Measurements from ENCODE around the gene AUTS2.

Gene AUTS2

DNA sequence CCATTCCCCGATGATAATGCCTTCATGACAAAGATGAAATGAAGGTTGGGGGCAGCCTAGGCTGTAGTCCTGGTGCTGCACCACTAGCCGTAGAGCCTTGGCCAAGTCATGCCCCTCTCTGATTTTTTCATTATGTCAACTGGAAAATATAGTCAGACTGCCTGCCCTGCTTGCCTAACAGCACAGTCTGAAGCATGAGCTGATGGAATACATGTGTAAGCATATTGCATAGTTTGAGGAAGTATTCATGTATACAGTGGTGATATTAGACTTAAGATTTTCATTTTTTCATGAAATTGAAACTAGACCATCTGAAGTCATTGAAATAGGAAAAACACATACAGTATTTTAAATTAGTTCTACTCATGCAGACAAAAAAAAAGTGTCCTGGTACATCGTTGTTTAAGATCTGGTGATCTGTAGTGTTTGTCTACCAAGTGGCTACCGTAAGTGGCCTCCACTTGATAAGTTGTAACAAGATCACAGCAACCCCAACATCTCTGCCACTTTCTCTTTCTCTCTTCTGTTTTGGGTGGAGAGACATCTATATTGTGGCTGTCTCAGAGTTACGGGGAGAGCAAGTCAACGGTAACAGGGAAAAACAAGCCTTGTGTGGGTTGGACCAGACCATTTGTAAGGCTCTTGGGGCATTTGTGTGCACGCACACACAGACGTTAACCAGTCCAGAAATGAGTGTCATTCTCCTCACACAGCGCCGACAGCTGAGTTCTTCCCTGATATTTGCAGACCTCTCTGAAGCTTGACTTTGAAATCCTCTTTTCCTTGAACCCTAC is 817.1 kb downstream of the AUTS2 start:
- DNase-seq = no peak

- DNase-seq = no peak
Observed at GRCh38 chr7:70416347-70416985, 818.2 kb downstream of the AUTS2 start.

GRCh38 chr7:70416986-70417655 is 818.8 kb downstream of the AUTS2 start:
- DNase-seq = no peak

DNA sequence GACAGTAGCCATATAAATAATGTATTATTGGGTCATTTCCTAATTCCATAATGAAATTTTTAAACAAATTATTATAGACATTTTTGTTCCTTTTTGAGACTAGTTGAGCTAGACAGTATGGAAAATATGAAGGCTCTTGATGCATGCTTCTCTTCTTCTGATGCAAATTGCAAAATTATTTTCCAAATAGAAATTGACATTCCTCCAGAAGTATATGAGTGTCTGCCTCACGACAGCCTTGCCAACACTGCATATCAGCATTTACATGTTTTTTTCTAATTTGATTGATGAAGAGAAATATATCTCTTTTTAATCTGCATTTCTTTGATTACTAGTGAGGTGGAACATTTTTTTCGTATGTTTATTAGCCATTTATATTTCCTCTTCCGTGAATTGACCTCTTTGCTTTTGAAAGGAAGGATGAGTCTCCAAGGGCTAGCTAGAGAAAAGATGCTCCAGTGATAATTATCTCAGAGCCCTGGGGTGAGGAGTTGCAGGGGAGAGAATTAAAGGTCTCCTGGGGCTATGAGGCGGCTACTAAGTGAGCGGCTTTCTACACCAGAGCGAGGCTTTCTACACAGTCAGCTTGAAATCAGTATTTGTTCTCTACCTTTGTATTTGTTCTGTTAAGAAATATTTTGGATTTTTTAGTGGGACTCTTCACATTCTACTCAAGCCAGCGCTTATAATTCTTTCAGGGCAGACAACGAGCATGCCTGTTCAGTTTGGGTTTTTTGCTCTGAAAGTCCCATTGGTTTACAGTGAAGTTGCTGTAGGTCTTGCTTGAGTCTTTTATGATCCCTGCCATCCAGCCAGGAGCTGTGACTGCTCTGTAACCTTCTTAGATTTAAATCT is 821.5 kb downstream of the AUTS2 start:
- DNase-seq = no peak

DNA sequence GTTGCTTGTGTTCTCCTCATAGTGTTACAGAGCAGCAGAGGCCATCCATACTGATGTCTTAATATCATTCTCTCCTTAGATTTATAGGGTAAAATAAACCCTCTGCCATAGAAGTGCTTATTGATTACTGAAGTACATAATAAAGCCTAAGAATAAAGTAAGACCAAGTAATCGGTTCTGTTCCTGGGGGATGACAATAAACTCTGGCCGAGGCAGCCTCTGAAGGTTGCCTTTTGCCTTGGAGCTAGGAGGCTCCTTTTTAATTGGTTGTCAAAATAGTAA is 822.0 kb downstream of the AUTS2 start:
- DNase-seq = no peak

DNA sequence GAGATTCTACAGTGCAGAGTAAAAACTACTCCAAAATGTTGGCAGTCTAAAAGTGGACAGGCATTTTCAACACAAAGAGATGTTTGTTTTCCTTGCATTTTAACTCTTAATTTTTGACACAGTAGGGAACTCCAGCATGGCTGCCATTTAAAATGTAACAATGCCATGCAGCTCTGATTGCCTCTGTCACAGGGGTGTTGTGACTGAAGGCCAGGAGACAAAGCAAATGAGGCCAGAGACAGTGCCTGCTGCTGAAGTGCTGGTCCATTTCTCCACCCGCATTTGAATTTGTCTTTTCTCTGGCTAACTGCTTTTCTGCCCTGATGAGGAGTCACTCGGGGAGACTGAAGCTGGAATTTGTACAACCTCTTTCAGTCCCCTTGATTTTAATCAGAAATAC is 823.0 kb downstream of the AUTS2 start:
- DNase-seq = no peak

DNA sequence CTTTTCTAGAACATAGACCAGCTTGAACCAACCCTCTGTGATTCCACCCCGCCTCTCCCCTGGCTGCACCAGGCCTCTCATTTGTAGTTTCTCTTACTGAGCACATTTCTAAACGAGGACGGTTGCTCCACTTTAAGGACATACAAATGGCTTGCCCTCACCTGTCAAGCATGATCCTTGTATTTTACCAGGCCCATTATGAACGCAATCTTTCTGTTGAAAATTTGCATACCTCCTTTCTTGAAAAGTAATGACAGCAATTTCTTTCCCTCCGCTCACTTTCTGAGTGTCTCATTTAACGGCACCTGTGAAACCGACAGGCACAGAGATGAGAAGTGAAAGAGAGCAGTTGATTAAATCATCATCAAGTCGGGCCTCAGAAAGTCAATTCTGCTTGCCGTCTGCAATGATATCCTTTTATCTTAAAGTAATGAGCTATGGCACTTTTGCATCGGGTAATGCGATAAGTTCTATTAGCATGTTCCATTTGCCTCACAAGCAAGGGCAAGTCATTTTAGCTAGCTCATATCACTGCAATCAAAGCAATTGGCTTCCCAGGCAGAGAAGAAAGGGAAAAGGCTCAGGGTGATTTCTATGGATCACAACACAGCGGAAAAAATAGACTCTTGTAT is 828.1 kb downstream of the AUTS2 start:
- no peak for DNase-seq

DNA sequence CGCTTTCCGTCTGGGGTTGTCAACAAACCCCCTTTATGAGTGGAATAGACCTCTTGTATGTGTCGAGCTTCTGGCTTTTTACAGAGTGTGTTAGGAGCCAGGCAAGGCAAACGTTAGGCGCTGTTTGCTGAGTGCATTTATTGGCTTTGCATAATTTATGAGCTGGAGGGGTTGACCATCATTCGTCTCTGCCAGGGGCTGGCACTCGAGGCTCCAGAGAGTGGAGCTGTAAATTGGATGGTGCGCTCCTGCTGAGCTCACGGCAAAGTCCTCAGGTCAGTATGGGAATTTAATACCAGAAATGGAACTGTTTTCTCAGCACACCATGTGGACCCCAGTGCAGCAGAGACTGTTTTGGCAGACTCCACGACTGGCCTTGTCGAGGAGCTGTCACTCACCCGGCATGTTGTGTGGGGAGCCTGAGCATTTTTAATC is 834.3 kb downstream of the AUTS2 start:
- no peak for DNase-seq

DNA sequence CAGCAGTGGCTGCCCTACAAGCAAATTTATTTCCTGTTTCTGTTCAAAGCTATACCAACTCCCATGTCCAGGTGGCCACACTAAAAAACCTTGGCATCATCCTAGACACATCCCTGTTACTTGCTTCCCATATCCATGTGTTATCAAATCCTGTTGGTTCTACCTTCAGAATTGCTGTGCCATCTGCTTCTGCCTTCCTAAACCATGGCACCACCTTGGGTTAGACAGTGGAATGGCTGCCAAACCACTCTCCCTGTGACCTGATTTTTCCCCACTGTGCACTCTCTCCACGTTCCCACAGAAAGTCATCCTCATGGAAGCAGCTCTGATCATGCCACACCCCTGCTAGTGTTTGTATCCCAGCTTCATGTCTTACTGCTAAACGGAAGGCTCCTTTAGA is 836.1 kb downstream of the AUTS2 start:
- DNase-seq = no peak

DNA sequence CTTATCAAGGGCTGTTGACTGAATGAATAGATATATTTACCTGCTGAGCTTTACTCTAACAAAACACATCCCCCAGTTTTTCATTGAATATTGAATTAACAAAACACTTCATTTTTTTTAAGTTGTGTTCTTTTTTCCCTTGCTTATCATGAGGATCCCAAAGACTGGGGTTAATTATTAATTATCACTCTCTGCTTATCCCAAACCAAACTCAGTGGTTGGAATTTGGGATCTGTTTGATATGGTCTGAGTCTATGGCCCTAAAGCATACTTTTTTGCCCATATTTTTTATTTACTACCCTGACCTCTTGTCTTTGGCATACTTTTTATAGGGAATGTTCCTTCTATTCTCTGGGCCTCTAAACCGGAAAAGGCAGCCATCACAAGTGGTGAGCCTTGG is 836.5 kb downstream of the AUTS2 start:
- no peak for DNase-seq

DNA sequence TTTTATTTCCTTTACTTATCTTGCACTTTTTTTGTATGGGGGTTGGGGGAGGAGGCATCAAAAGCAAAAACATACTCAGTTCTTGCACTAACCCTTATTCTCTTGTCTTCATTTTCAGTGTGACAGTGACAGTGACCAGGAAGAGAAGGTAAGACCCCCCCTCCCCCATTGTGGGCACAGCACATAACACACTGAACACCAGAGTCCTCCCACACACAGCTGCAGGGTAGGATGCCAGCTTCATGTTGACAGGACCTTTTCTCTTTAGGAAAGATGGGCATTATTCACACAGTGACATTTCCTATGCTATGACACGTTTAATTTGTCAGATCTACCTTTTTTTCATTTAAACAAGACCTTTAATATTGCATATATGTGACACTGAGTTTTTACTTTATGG is 837.4 kb downstream of the AUTS2 start:
- DNase-seq = no peak

DNA sequence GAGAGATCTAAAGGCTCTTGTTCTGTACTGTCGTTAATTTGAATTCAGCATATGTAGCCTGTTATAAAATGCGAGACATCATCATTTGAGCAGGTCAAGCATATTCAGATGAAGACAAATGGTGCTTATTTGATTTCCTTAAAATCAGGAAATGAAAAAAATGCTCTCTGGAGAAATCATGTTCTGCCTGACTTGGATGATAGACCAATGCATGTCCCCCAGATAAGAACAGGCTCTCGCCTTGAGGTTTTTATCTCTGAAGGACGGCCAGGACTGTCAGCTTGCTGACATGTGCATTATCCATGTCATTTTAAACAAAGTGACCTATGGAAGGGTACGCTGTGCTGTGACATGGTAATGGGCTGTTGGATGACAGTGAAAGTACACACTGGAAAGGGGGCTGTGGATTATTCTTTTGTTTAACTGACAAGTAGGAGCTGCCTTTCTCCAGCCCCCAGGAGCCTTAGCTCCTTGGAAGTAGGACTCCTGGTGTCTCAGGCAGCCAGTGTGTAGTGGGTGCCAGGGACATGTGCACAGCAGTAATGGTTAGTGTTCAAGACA is 838.6 kb downstream of the AUTS2 start:
- peak; percentile 20 for DNase-seq

DNA sequence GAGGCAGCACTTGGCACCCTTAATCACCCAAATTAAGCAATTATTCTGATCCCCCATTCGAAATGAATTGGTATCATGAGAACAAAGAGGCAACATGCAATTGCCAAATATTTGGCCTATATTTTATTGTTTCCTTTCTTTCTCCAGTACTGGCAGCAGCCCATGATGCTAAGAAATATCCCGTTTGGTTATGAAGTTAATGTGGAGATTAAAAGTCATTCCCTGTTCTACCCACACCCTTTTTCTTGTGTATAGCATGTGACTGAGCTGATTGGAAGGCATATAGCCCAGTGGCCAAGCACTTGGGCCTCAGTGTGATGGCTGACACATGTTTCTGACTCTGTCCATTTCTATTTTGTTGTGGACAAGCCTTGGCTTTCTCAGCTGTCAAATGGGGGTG is 841.4 kb downstream of the AUTS2 start:
- DNase-seq = no peak

DNA sequence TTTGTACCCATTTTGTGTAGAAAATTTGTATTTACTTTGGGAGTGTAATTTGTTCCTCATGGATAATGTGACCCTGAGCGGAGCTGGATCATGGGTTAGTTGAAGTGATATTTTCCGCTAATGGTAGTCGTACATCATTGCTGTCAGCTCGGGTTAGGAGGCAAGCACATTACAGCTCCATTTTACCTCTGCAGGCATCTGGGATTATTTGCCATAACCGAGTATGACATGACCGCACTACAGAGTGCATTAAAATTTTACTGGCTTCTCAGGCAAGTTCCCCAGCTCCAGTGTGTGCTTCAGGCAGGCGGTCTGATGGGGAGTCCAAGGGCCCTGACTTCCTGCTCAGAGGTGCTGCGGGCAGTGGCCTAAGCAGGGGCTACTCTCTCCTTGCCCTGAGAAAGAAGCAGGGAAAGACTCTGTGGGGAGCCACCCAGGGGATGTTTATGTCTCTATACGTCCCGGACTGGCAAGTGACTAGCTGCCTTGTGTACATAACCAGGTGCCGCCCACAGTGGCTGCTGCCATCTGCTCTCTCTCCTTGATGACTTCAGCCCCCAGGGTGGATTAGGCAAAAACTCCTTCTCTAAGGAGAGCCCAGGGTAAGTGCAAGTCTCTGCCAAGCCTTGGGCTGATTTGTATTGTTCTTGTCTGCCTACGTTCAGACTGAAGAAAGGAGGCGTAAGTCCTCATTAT is 848.3 kb downstream of the AUTS2 start:
- no peak for DNase-seq

DNA sequence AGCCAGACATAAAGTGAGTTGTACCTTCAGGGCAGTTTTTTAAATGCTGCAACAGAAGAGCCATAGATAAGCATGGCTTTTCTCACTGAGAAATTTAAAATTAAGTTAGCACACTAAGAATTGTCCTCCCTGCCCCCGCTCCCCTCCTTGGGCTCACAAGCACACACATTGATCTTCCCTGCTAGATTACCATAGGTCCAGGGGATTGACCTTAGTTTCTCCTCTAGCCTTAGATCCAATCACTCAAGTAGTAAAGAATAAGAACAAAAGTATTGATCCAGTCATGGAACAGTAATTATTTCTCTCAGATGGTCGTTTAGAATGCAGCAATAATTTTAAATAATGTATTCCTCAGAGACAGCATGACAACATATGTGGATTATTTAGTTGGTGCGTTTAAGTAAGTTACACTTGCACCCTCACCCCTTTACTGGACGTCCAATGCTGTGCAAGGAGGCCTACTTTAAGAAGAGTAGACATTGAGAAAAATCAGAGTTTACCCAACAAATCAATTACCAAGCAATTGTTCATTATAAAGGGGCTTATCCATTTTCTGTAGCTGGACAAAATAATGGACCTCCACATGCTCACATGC is 850.1 kb downstream of the AUTS2 start:
- DNase-seq = no peak

DNA sequence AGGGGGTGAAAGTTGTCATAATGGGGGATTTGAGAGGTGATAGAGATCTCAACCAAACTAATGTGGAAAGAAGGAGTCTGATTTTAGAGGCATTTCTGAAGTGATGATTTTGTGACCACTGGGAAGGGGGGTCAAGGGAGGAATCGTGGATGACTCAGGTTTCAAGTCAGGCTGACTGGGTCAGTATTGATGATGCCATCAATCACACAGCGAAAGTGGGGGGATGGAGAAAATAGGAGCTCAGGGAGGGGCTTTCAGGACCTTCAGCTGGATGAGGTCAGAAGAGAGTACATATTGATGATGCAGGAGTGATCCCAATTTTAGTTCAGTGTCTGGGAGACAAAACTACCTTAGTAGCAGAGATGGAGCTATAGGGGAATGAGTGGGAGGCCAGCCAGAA is 852.5 kb downstream of the AUTS2 start:
- no peak for DNase-seq

DNA sequence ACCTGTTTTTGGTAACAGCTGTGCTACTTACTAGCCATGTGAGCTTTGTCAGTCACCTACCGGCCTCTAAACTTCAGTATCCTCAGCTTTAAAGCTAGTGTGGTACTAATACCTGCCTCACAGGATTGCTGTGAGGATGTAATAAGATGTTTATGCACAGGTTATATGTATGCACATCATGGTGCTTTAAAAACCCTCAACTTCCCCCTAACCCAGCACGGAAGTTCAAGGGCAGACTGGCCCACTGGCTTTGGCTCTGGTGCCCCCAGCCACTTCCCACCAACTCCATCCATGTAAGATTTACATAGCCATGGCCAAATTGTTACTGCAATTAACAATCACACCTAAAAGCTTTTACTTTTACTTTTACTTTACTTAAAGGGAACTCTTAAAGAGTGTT is 857.6 kb downstream of the AUTS2 start:
- no peak for DNase-seq

DNA sequence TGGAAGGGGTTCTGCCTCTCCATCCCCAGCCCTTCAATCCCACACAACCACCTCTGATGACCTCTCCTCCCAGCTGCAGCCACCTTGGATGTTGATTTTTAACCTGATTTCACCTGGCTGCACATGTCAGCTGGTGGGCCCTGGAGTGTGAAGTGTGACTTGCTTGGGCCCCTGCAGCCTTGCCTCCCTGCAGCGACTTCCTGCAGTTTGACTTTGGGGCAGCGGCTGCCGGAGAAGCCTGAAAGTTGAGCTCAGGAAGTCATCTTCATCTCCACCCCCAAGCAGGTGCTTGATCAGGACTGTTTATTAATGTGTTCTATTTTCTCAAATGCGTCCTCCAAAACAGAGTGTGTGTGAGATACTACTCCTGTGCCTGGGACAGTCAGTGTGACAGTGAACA is 858.4 kb downstream of the AUTS2 start:
- no peak for DNase-seq

DNA sequence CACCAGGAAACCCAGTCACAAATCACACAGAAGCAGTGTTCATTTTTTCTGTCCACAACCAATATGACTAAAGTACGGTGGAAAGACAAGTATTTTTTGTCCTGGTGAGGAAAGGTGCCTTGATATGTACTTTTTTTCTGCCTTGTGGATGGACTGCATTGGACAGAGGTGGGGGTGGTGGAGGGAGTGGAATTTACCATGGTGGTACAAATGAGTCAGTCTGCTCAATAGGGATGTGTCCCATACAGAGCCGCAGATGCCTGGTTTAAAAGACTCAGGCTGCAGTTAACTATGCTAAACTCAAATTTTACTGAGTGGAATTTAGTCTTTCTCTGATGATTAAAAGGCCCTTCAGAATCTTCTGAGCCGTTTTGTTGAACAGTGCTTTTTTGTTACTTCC is 859.2 kb downstream of the AUTS2 start:
- DNase-seq = no peak

DNA sequence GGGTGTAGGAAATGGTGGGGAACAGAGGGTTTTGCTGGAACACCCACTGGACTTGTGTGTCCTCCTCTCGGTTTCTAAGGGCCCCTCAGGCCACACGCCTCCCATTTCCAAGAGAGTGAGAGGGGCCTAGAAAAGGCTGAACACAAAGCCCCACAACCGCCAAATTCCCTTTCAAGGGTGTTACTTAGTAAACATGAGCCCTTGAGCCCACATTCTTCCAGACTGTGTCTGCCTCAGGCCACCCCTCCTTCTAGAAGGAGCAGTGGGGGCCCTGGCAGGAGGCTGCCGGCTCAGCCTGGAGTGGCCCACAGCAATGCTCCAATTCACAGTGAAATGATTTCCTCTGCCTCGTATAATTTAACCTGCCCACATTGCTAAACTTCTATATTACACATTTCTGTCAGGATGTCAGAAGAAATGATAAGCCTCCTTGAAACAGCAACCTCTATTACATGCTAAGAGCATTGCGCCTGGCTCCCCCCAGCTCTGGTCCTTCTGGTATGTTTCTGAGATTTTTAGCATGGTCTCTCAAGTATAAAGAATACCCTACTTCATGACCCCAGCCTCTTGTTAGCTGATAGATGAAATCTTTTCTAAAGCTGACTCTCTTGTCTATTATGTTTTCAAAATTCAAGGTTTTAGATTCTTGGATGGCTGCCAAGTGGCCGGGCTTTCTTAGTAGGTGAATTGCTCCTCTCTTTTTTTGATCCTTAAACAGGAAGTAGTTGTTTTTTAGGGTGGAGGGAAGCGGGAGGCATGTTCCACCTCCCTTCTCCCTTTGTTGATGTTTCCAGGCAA is 859.8 kb downstream of the AUTS2 start:
- peak; percentile 9 for DNase-seq

DNA sequence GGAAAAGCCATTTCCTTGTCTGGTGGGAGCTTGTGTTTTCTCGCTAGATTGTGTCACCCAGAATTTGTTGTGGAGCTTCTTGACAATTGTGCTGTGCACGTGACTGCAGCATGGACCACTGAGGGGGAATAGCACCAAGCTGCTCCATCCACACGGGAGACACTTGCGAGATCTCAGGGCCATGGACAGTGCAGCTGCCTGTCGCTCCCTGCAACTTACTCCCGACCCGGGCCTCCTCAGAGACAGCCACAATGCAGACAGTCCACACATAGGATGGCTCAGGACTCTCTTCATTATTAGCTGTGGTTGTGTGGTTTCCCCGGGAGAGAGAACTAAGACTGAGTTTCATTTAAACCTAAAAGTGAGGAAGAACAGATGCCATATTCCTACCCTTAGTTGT is 860.5 kb downstream of the AUTS2 start:
- DNase-seq = no peak

Measured in hematopoietic multipotent progenitor cell treated with erythropoietin and hydrocortisone succinate and interleukin-3 and kit ligand, for 6 days (in vitro differentiated cells).